HCT116 (cell line): ENCODE measurements around the gene SPTB. TPM values are rescaled to one million over a fixed set of nuclear protein-coding genes. Genes with fewer than 3 reads are reported as not detected.

Source experiments
- ATAC-seq: fragments of 200-7000 bp; cut with Tn5 transposase; 2 replicates; pipeline ENCODE4 v1.9.1; 2020; ENCODE audit warnings: mild to moderate bottlenecking, moderate library complexity
- BruUV-seq: library from RNA; stranded (reverse); fragments of 400-500 nt; replicated peaks from 2 replicates; lab custom pipeline; 2021; lab: Mats Ljungman, UMichigan
- CTCF ChIA-PET: fragments of 300-600 bp; sonication (Branson Sonifier 250); formaldehyde crosslinking; loops from one replicate; lab custom pipeline; 2021; ENCODE audit warnings: antibody characterized with exemption; lab: Charles Lee
- POLR2A ChIA-PET: fragments of 300-600, 350-600 bp; sonication (Branson Sonifier 250); formaldehyde crosslinking; loops from one replicate; lab custom pipeline; 2021; ENCODE audit warnings: antibody characterized with exemption; lab: Charles Lee
- RAD21 ChIA-PET, 2 experiments: fragments of 300-600 bp; sonication (Branson Sonifier 250); formaldehyde crosslinking; loops; one replicate each; lab custom pipeline; 2023; ENCODE audit warnings: low total read pairs in 2 of 2; ENCODE audit not compliant: uncharacterized antibody in 2 of 2, unreplicated experiment in 2 of 2, low non-redundant PET in 1 of 2; lab: Charles Lee
- DNase-seq: peaks from one replicate; pipeline ENCODE4 v3.0.0-alpha.2; 2010; ENCODE audit warnings: low read depth, low spot score
- H2AFZ ChIP-seq: fragments of 200-600 bp; shearing (Covaris generic), sonication (generic); 2 replicates; pipeline ENCODE4 v1.6.1; 2017; ENCODE audit warnings: low read depth, mixed run types, mixed read lengths, antibody characterized with exemption, low read length; ENCODE audit not compliant: poor library complexity, severe bottlenecking
- H3K27ac ChIP-seq: 2 replicates; pipeline ENCODE4 v1.5.1; 2012; ENCODE audit warnings: low read depth, low read length
- H3K27me3 ChIP-seq: fragments of 200-600 bp; sonication (generic); 2 replicates; pipeline ENCODE4 v1.6.1; 2016; ENCODE audit warnings: mixed run types, low read length, mixed read lengths; ENCODE audit not compliant: insufficient read depth
- H3K36me3 ChIP-seq, 2 experiments: fragments of 200-500 bp in 1 of 2; fragments of 200-600 bp in 1 of 2; sonication (Bioruptor generic) in 1 of 2; sonication (generic) in 1 of 2; 2 replicates each; pipeline versions ENCODE4 v1.5.1 to v1.6.1; 2014 to 2016; ENCODE audit warnings: low read length in 2 of 2, inconsistent platforms in 1 of 2, mixed read lengths in 1 of 2, mixed run types in 1 of 2; ENCODE audit not compliant: insufficient read depth in 2 of 2, control insufficient read depth in 1 of 2
- H3K4me1 ChIP-seq, 2 experiments: fragments of 200-600 bp in 1 of 2; sonication (generic) in 1 of 2; 2 replicates each; pipeline versions ENCODE4 v1.5.1 to v1.6.1; 2012 to 2017; ENCODE audit warnings: low read length in 2 of 2, inconsistent platforms in 1 of 2, mild to moderate bottlenecking in 1 of 2, mixed read lengths in 1 of 2, mixed run types in 1 of 2, moderate library complexity in 1 of 2; ENCODE audit not compliant: insufficient read depth in 2 of 2, control insufficient read depth in 1 of 2
- H3K4me2 ChIP-seq: fragments of 200-600 bp; sonication (generic); 2 replicates; pipeline ENCODE4 v1.6.1; 2017; ENCODE audit warnings: mixed run types, low read length, mixed read lengths
- H3K4me3 ChIP-seq, 2 experiments: fragments of 200-600 bp in 1 of 2; sonication (generic) in 1 of 2; replicated peaks in 1 of 2; 2 replicates each; pipeline ENCODE4 v1.5.1; 2011 to 2016; ENCODE audit warnings: low read length in 2 of 2, control low read depth in 1 of 2, low read depth in 1 of 2, mild to moderate bottlenecking in 1 of 2, mixed read lengths in 1 of 2, mixed run types in 1 of 2
- H3K79me2 ChIP-seq: fragments of 200-600 bp; sonication (generic); 2 replicates; pipeline ENCODE4 v1.6.1; 2017; ENCODE audit warnings: mild to moderate bottlenecking, mixed run types, low read length, moderate library complexity, mixed read lengths; ENCODE audit not compliant: insufficient read depth
- H3K9ac ChIP-seq: fragments of 200-600 bp; sonication (generic); 2 replicates; pipeline ENCODE4 v1.6.1; 2016; ENCODE audit warnings: low read length, mixed read lengths
- H3K9me2 ChIP-seq: fragments of 200-600 bp; sonication (generic), shearing (Covaris generic); 2 replicates; pipeline ENCODE4 v1.6.1; 2017; ENCODE audit warnings: mixed run types, mild to moderate bottlenecking, moderate library complexity; ENCODE audit not compliant: insufficient read depth
- H3K9me3 ChIP-seq, 2 experiments: fragments of 200-500 bp in 1 of 2; fragments of 200-600 bp in 1 of 2; sonication (Bioruptor generic) in 1 of 2; sonication (generic) in 1 of 2; 2 replicates each; pipeline ENCODE4 v1.6.1; 2014 to 2017; ENCODE audit warnings: low read length in 2 of 2, mixed read lengths in 2 of 2, inconsistent platforms in 1 of 2, low read depth in 1 of 2, mild to moderate bottlenecking in 1 of 2, mixed run types in 1 of 2, moderate library complexity in 1 of 2; ENCODE audit not compliant: control insufficient read depth in 1 of 2, insufficient read depth in 1 of 2
- H4K20me1 ChIP-seq: fragments of 200-600 bp; sonication (generic), shearing (Covaris generic); 2 replicates; pipeline ENCODE4 v1.6.1; 2017; ENCODE audit warnings: mixed run types, mild to moderate bottlenecking, moderate library complexity; ENCODE audit not compliant: insufficient read depth
- ATF3 ChIP-seq: IDR thresholded peaks from 2 replicates; pipeline ENCODE4 v1.6.1; 2012
- CBX3 ChIP-seq: IDR thresholded peaks from 2 replicates; pipeline ENCODE4 v1.6.1; 2012; ENCODE audit warnings: low read depth
- CEBPB ChIP-seq: IDR thresholded peaks from 2 replicates; pipeline ENCODE4 v1.6.1; 2012; ENCODE audit warnings: low read depth
- EGR1 ChIP-seq: IDR thresholded peaks from 2 replicates; pipeline ENCODE4 v1.6.1; 2012; ENCODE audit warnings: low read depth
- ELF1 ChIP-seq: IDR thresholded peaks from 2 replicates; pipeline ENCODE4 v1.6.1; 2012; ENCODE audit warnings: low read depth, borderline replicate concordance
- EZH2phosphoT487 ChIP-seq: fragments of 200-600 bp; IDR thresholded peaks from 2 replicates; pipeline ENCODE4 v1.6.1; 2018; ENCODE audit warnings: antibody characterized with exemption, borderline replicate concordance
- FOSL1 ChIP-seq: IDR thresholded peaks from 2 replicates; pipeline ENCODE4 v1.6.1; 2012; ENCODE audit warnings: low read depth
- JUND ChIP-seq: IDR thresholded peaks from 2 replicates; pipeline ENCODE4 v1.6.1; 2012
- MAX ChIP-seq: IDR thresholded peaks from 2 replicates; pipeline ENCODE4 v1.6.1; 2012
- POLR2A ChIP-seq: IDR thresholded peaks from 2 replicates; pipeline ENCODE4 v1.7.0; 2011; ENCODE audit warnings: borderline replicate concordance; ENCODE audit not compliant: insufficient read depth, insufficient read length; ENCODE audit errors: extremely low read depth
- POLR2AphosphoS5 ChIP-seq: IDR thresholded peaks from 2 replicates; pipeline ENCODE4 v1.6.1; 2011; ENCODE audit warnings: mild to moderate bottlenecking, low read depth, low read length, moderate library complexity
- RAD21 ChIP-seq: IDR thresholded peaks from 2 replicates; pipeline ENCODE4 v1.6.1; 2012; ENCODE audit warnings: low read depth, mild to moderate bottlenecking
- SIN3A ChIP-seq: IDR thresholded peaks from 2 replicates; pipeline ENCODE4 v1.6.1; 2012; ENCODE audit warnings: low read depth
- SP1 ChIP-seq: IDR thresholded peaks from 2 replicates; pipeline ENCODE4 v1.6.1; 2012; ENCODE audit warnings: low read depth
- TCF7L2 ChIP-seq: IDR thresholded peaks from 2 replicates; pipeline ENCODE4 v1.7.0; 2011; ENCODE audit warnings: borderline replicate concordance, inconsistent platforms; ENCODE audit not compliant: insufficient read depth, insufficient read length; ENCODE audit errors: extremely low read depth
- ZBTB33 ChIP-seq: IDR thresholded peaks from 2 replicates; pipeline ENCODE4 v1.6.1; 2011; ENCODE audit warnings: mild to moderate bottlenecking, low read length, moderate library complexity; ENCODE audit not compliant: insufficient replicate concordance; ENCODE audit errors: extremely low read depth
- ZFX ChIP-seq: fragments of 450-650 bp; IDR thresholded peaks from 2 replicates; pipeline ENCODE4 v1.6.1; 2017
- ZNF274 ChIP-seq: fragments of 200-500 bp; sonication (Bioruptor generic); IDR thresholded peaks from 2 replicates; pipeline ENCODE4 v1.6.1; 2014; ENCODE audit warnings: mild to moderate bottlenecking, low read depth, low read length, inconsistent platforms
- intact Hi-C: fragments of 100-400 bp; cut with micrococcal nuclease; formaldehyde crosslinking; loops from 2 replicates; pipeline ENCODE4 v1.10.0; 2022
- total RNA-seq: library from RNA; stranded (reverse); gene quantifications from one replicate; pipeline ENCODE4 v1.2.1, GENCODE V29; 2021; ENCODE audit not compliant: unreplicated experiment

SPTB gene
- total RNA-seq, 1 experiment from 2014 or later, result 4.2 TPM

- DNase-seq, result no peak
- CTCF ChIA-PET, result no interaction called here
- RAD21 ChIA-PET, result no interaction called here
- no peak for TF ChIP-seq SP1
- no peak for TF ChIP-seq CEBPB
- TF ChIP-seq ZFX, result no peak
- TF ChIP-seq ELF1, result no peak
- TF ChIP-seq EGR1, result no peak
- no peak for TF ChIP-seq CBX3
- TF ChIP-seq, all 23 proteins: peak for 0
- Histone ChIP-seq H4K20me1 (no peaks in the 10 kb centered on the region), H3K4me1 (peaks cover 86 to 99% of the 10 kb centered on the region in 2 experiments), H3K4me3 (no peak overlapping the region), H3K9me3 (no peaks in the 10 kb centered on the region), H3K4me2 (peak overlapping the region; percentile 74), H3K9ac (0 out of 2 replicates have a peak overlapping the region, but pooled peaks have one; percentile 42), H3K79me2 (peaks cover 96% of the 10 kb centered on the region), H3K36me3 (peaks cover 0 to 3% of the 10 kb centered on the region in 2 experiments; a peak in 1 of 4 replicates), H3K9me2 (no peaks in the 10 kb centered on the region), H3K27ac (peak overlapping the region; percentile 76; the same call in 1 of the 2 replicates), H3K27me3 (no peaks in the 10 kb centered on the region), H2AFZ (no peak overlapping the region)
- ATAC-seq, result no peak
- BruUV-seq, result no TSS peak
- POLR2A ChIA-PET, result no interaction called here
- intact Hi-C loops, result no loop called here
These were observed 160.9 kb downstream of the SPTB start for GRCh38 chr14:64718762-64719161.

- no peak for ATAC-seq
- Histone ChIP-seq H3K9me3 (no peaks in the 10 kb centered on the region), H3K4me2 (peak overlapping the region; percentile 74), H4K20me1 (no peaks in the 10 kb centered on the region), H3K9me2 (no peaks in the 10 kb centered on the region), H3K36me3 (peaks cover 0 to 3% of the 10 kb centered on the region in 2 experiments; a peak in 1 of 4 replicates), H3K27me3 (no peaks in the 10 kb centered on the region), H3K79me2 (peaks cover 97% of the 10 kb centered on the region), H3K27ac (peak overlapping the region; percentile 30), H2AFZ (no peak overlapping the region), H3K4me1 (peaks cover 79 to 90% of the 10 kb centered on the region in 2 experiments), H3K9ac (peak overlapping the region; percentile 21), H3K4me3 (peak overlapping the region in 1 of 2 experiments; percentile 7; a peak in 1 of 4 replicates)
- ChIA-PET CTCF (interaction anchor here (1.2 kb wide), 1 partner anchor 8 kb away, joined by 3 read pairs; no protein-coding TSS in a partner anchor), POLR2A (no interaction called here), RAD21 (no interaction called here)
- intact Hi-C loops, result no loop called here
- BruUV-seq, result no TSS peak
- no peak for DNase-seq
- TF ChIP-seq ZBTB33, result no peak
- no peak for TF ChIP-seq EZH2phosphoT487
- TF ChIP-seq CEBPB, result no peak
- no peak for TF ChIP-seq TCF7L2
- no peak for TF ChIP-seq ZNF274
- TF ChIP-seq EGR1, result no peak
- TF ChIP-seq ATF3, result no peak
- no peak for TF ChIP-seq SIN3A
- no peak for TF ChIP-seq FOSL1
- TF ChIP-seq ELF1, result no peak
- TF ChIP-seq SP1, result no peak
- TF ChIP-seq RAD21, result no peak
- no peak for TF ChIP-seq POLR2A
- no peak for TF ChIP-seq MAX
- no peak for TF ChIP-seq JUND
- no peak for TF ChIP-seq POLR2AphosphoS5
These were observed 161.8 kb downstream of the SPTB start for GRCh38 chr14:64717870-64718269.
